GM06990 (cell line): Measurements from ENCODE around the gene DCUN1D1.
A peak's percentile ranks its signal among the peaks of the same experiment; 100 is the strongest.

Source experiments
- DNase-seq: peaks from one replicate; pipeline ENCODE4 v3.0.0-alpha.2; 2011; ENCODE audit not compliant: insufficient read length; ENCODE audit errors: extremely low read depth
- H3K27me3 ChIP-seq: replicated peaks from 2 replicates; pipeline ENCODE4 v1.6.0; 2011; ENCODE audit warnings: low read length; ENCODE audit not compliant: control insufficient read depth, insufficient read depth
- H3K36me3 ChIP-seq: 2 replicates; pipeline ENCODE4 v1.5.1; 2011; ENCODE audit warnings: low read length; ENCODE audit not compliant: control insufficient read depth, insufficient read depth
- H3K4me3 ChIP-seq: replicated peaks from 2 replicates; pipeline ENCODE4 v1.5.1; 2011; ENCODE audit warnings: low read depth, mild to moderate bottlenecking, control low read depth, low read length
- CTCF ChIP-seq: IDR thresholded peaks from 2 replicates; pipeline ENCODE4 v1.5.1; 2011; ENCODE audit warnings: low read length, control low read depth, mild to moderate bottlenecking, inconsistent platforms; ENCODE audit not compliant: insufficient read depth, poor library complexity, severe bottlenecking

Gene DCUN1D1

GRCh38 chr3:182979674-182980191 lies 605 bp downstream of the DCUN1D1 start:
- Histone ChIP-seq H3K4me3 (peak overlapping the region; percentile 80), H3K27me3 (no peaks in the 10 kb centered on the region), H3K36me3 (no peaks in the 10 kb centered on the region)
- no peak for TF ChIP-seq CTCF
- peak; percentile 20 for DNase-seq

- DNase-seq = no peak
- Histone ChIP-seq H3K27me3 (no peaks in the 10 kb centered on the region), H3K36me3 (no peaks in the 10 kb centered on the region), H3K4me3 (peak overlapping the region; percentile 80)
- no peak for TF ChIP-seq CTCF
Observed at GRCh38 chr3:182979103-182979673, 1.1 kb downstream of the DCUN1D1 start.

- no peaks in the 10 kb centered on the region for H3K27me3 ChIP-seq
- DNase-seq = no peak
- no peaks in the 10 kb centered on the region for H3K36me3 ChIP-seq
- no peak for TF ChIP-seq CTCF
- peak overlapping the region; percentile 14 for H3K4me3 ChIP-seq
Observed at GRCh38 chr3:182978387-182978786, 2.0 kb downstream of the DCUN1D1 start.

- DNase-seq = no peak
- H3K36me3 ChIP-seq = no peaks in the 10 kb centered on the region
- TF ChIP-seq CTCF = no peak
- no peaks in the 10 kb centered on the region for H3K27me3 ChIP-seq
- no peak overlapping the region for H3K4me3 ChIP-seq
Observed at GRCh38 chr3:182973047-182973446, 7.3 kb downstream of the DCUN1D1 start.

GRCh38 chr3:182972387-182972786 lies 8.0 kb downstream of the DCUN1D1 start:
- H3K4me3 ChIP-seq = no peak overlapping the region
- DNase-seq = no peak
- TF ChIP-seq CTCF = no peak
- no peaks in the 10 kb centered on the region for H3K27me3 ChIP-seq
- H3K36me3 ChIP-seq = no peaks in the 10 kb centered on the region

- no peak for TF ChIP-seq CTCF
- DNase-seq = no peak
- Histone ChIP-seq H3K4me3 (no peak overlapping the region), H3K36me3 (no peaks in the 10 kb centered on the region), H3K27me3 (no peaks in the 10 kb centered on the region)
Observed at GRCh38 chr3:182971637-182972036, 8.7 kb downstream of the DCUN1D1 start.
